WI38 (cell line): ENCODE results near the gene MAP4K5.

Experiments
- H3K4me3 ChIP-seq: 2 replicates; pipeline ENCODE4 v1.5.1; 2011; ENCODE audit warnings: low read depth, mild to moderate bottlenecking, control low read depth, low read length
- TF ChIP-seq, protein P1 (sequence below): IDR thresholded peaks from 2 replicates; pipeline ENCODE4 v1.5.1; 2012; ENCODE audit warnings: low read depth, mild to moderate bottlenecking, control low read depth, low read length

Gene MAP4K5

DNA sequence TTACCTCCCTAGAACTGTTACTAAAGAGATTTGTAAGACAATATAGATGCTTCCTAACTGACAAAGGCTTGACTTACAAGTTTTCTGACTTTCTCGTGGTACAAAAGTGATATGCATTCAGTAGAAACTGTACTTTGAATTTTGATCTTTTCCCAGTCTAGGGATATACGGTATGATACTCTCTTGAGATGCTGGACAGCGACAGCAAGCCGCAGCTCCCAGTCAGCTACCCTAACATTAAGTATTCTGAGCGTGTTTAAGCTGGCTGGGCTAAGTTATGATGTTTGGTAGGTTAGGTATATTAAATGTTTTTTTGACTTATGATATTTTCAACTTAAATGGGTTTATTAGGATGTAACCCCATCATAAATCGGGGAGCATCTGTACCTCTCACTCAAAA is 80.5 kb downstream of the MAP4K5 start:
- TF ChIP-seq, protein P1, sequence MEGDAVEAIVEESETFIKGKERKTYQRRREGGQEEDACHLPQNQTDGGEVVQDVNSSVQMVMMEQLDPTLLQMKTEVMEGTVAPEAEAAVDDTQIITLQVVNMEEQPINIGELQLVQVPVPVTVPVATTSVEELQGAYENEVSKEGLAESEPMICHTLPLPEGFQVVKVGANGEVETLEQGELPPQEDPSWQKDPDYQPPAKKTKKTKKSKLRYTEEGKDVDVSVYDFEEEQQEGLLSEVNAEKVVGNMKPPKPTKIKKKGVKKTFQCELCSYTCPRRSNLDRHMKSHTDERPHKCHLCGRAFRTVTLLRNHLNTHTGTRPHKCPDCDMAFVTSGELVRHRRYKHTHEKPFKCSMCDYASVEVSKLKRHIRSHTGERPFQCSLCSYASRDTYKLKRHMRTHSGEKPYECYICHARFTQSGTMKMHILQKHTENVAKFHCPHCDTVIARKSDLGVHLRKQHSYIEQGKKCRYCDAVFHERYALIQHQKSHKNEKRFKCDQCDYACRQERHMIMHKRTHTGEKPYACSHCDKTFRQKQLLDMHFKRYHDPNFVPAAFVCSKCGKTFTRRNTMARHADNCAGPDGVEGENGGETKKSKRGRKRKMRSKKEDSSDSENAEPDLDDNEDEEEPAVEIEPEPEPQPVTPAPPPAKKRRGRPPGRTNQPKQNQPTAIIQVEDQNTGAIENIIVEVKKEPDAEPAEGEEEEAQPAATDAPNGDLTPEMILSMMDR: no peak
- H3K4me3 ChIP-seq: no peak overlapping the region

DNA sequence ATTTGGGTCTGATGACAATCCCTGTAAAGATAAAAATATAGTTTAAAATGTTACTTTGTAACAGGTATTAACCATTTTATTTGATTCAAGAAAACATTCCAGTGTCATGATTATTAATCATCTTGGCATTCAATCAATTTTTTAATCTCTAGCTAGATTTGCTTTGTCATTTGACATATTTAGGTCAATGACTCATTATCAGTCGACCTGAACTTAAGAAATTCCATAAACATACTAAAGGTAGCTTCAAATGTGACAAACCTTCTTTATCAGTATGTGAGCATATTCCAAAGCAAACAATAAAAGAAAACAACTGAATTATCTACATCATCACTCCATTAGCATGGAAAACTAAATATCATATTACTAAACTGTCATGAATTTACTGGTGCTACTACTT is 84.9 kb downstream of the MAP4K5 start:
- TF ChIP-seq, protein P1: no peak
- no peak overlapping the region for H3K4me3 ChIP-seq

DNA sequence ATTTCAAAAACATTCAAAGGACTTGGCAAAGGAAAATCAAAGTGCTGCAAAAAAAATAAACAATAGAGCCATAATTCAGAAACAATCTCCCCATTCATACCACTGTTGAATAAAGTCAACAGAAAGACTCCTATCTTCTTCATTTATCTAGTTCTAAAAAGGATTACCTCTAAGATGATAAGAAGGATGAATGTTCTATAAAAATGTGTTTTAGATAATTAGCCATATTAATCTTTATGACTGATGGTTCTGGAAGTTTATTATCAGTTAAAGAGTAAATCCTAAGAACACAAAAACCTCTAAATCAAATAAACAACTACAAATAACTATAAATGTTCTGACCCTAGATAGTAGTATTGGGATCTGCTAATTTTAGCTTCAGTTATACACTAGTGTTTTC is 97.8 kb downstream of the MAP4K5 start:
- H3K4me3 ChIP-seq: no peak overlapping the region
- TF ChIP-seq, protein P1: no peak

DNA sequence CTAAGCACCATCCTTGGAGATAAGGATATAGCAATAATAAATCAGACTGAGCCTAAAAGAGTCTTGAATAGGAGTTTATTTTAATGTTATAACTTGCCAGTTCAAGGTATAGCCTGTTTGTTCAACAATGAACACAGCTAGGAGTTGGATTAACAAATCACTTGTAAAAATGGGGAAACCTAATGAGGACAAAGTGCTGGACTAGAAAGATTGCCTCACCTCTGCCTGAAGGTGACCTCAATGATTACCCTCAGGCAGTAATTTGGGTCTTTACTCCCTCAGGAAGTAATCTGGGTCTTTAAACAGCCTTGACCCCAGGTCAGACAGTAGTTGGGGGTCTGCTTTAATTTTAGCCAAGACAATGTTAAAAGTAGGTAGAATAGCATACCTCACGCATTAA is 100.2 kb downstream of the MAP4K5 start:
- TF ChIP-seq, protein P1: no peak
- H3K4me3 ChIP-seq: no peak overlapping the region

DNA sequence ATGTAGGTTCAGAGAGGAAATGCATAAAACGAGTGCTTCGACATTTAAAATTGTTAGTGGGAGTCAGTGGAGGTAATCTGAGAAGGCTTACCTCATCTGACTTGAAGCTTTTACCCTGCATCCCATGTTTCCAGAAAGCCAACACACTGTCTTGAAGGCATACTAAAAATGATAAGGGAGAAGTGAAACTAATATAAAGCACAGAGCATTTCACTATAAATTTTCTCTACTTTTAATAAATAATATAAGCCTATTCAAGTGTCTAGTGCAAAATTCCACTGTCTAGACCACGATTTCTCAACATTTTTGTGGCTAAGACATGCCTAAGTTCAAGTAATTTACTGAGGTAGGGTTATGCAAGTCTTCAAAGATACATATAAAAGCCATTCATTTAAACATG is 106.6 kb downstream of the MAP4K5 start:
- no peak overlapping the region for H3K4me3 ChIP-seq
- TF ChIP-seq, protein P1: no peak

DNA sequence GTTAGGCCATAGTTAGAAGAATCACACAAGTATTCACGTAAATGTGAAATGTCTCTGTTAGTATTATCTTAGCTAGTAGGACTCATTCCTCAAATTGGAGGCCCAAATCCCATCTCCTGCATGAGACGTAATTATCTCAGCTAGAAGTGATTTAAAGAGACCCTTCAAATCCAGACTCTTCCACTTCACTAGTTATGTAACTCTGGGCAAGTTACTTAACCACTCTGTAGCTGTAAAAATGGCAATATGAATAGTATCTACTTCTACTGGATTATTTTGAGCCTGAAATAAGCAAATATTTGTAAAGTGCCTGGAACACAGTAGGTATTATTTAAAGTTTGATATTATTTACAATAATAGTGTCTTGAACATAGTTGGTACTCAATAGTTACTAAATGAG is 107.3 kb downstream of the MAP4K5 start:
- TF ChIP-seq, protein P1: no peak
- H3K4me3 ChIP-seq: no peak overlapping the region

DNA sequence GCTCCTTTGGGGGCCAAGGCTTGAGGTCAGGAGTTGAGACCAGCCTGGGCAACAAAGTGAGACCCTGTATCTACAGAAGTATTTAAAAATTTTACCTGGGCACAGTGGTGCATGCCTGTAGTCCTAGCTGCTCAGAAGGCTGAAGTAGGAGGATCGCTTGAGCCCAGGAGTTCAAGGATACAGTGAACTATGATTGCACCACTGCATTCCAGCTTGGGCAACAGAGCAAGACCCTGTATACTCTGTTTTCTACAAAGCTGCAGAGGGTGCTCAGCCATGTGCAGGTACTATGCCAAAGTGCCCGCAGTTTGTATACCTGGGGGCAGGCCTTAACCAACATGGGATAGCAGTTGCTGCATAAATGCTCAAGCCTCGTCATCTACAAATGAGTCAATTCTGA is 108.8 kb downstream of the MAP4K5 start:
- no peak overlapping the region for H3K4me3 ChIP-seq
- TF ChIP-seq, protein P1: no peak
